GM23248 (cell line): Measurements from ENCODE around the gene SLC2A3. TPM values are rescaled to one million over a fixed set of nuclear protein-coding genes. Genes with fewer than 3 reads are reported as not detected.
A peak's percentile ranks its signal among the peaks of the same experiment; 100 is the strongest.
"Not testable (repeated sequence)": the region's sequence is repeated elsewhere in the genome, so short reads cannot be mapped to it uniquely, and the experiment has no call there.

Source experiments
- DNase-seq: peaks from one replicate; pipeline ENCODE4 v3.0.0-alpha.2; 2015
- H2AFZ ChIP-seq: fragments of 200-600 bp; sonication (generic); 2 replicates; pipeline ENCODE4 v1.6.1; 2016; ENCODE audit warnings: antibody characterized with exemption
- H3F3A ChIP-seq: fragments of 200-600 bp; sonication (generic); 2 replicates; pipeline ENCODE4 v1.6.1; 2016; ENCODE audit warnings: mild to moderate bottlenecking, antibody characterized with exemption, mixed run types; ENCODE audit not compliant: insufficient read depth
- H3K27ac ChIP-seq: fragments of 200-600 bp; sonication (generic); 2 replicates; pipeline ENCODE4 v1.5.1; 2016; ENCODE audit warnings: mild to moderate bottlenecking
- H3K27me3 ChIP-seq: fragments of 200-600 bp; sonication (generic); replicated peaks from 2 replicates; pipeline ENCODE4 v1.6.1; 2016; ENCODE audit warnings: mild to moderate bottlenecking; ENCODE audit not compliant: insufficient read depth
- H3K36me3 ChIP-seq: fragments of 200-600 bp; sonication (generic); 2 replicates; pipeline ENCODE4 v1.6.1; 2016; ENCODE audit warnings: low read depth, mild to moderate bottlenecking
- H3K4me1 ChIP-seq: fragments of 200-600 bp; sonication (generic); 2 replicates; pipeline ENCODE4 v1.6.1; 2016; ENCODE audit warnings: mild to moderate bottlenecking; ENCODE audit not compliant: insufficient read depth
- H3K4me2 ChIP-seq: fragments of 200-600 bp; sonication (generic); one replicate; pipeline ENCODE4 v1.6.1; 2016; ENCODE audit warnings: mild to moderate bottlenecking; ENCODE audit not compliant: unreplicated experiment
- H3K4me3 ChIP-seq: fragments of 200-600 bp; sonication (generic); 2 replicates; pipeline ENCODE4 v1.5.1; 2016; ENCODE audit warnings: mild to moderate bottlenecking
- H3K79me2 ChIP-seq: fragments of 200-600 bp; sonication (generic); 2 replicates; pipeline ENCODE4 v1.6.1; 2016; ENCODE audit warnings: mild to moderate bottlenecking; ENCODE audit not compliant: insufficient read depth
- H3K9ac ChIP-seq: fragments of 200-600 bp; sonication (generic); 2 replicates; pipeline ENCODE4 v1.6.1; 2016; ENCODE audit warnings: mild to moderate bottlenecking
- H3K9me2 ChIP-seq: fragments of 200-600 bp; sonication (generic); 2 replicates; pipeline ENCODE4 v1.6.1; 2016; ENCODE audit warnings: mixed run types, mild to moderate bottlenecking, moderate library complexity; ENCODE audit not compliant: insufficient read depth
- H3K9me3 ChIP-seq: fragments of 200-600 bp; sonication (generic); one replicate; pipeline ENCODE4 v1.6.1; 2017; ENCODE audit warnings: low read depth
- H4K20me1 ChIP-seq: fragments of 200-600 bp; sonication (generic); 2 replicates; pipeline ENCODE4 v1.6.0; 2016; ENCODE audit not compliant: insufficient read depth
- EZH2 ChIP-seq: fragments of 200-600 bp; sonication (generic); IDR thresholded peaks from 2 replicates; pipeline ENCODE4 v1.6.1; 2018; ENCODE audit warnings: antibody characterized with exemption, mild to moderate bottlenecking; ENCODE audit not compliant: insufficient read depth, poor library complexity, severe bottlenecking
- EZH2phosphoT487 ChIP-seq: fragments of 200-600 bp; sonication (generic); IDR thresholded peaks from 2 replicates; pipeline ENCODE4 v1.6.1; 2018; ENCODE audit warnings: antibody characterized with exemption, moderate library complexity, mild to moderate bottlenecking, low read depth; ENCODE audit not compliant: insufficient read depth
- WGBS, 2 experiments: methylation state at CpG; one replicate each; pipeline ENCODE4 v1.1.6; 2015 to 2017; ENCODE audit warnings: low lambda C conversion rate in 2 of 2, low coverage in 1 of 2; ENCODE audit errors: missing lambda C conversion rate in 2 of 2; 5-methylcytosine and 5-hydroxymethylcytosine counted together
- in situ Hi-C: fragments of 300-500 bp; cut with MboI; formaldehyde crosslinking; loops from 2 replicates; pipeline ENCODE4 v1.15.0; 2020
- polyA plus RNA-seq: library from polyadenylated mRNA; unstranded; fragments of >200 nt; fragmentation: Nextera tagmentation; extraction: Ambion mirVana; gene quantifications from 2 replicates; pipeline ENCODE4 v1.2.1, GENCODE V29; 2016
- total RNA-seq: library from RNA; depleted of rRNA; stranded (reverse); fragments of >200 nt; shearing (Covaris generic); gene quantifications from 2 replicates; pipeline ENCODE4 v1.2.3, GENCODE V29; 2014

The SLC2A3 gene
- total and polyA plus RNA-seq, 2 experiments from 2014 or later = 71.8 to 72.5 TPM

DNA sequence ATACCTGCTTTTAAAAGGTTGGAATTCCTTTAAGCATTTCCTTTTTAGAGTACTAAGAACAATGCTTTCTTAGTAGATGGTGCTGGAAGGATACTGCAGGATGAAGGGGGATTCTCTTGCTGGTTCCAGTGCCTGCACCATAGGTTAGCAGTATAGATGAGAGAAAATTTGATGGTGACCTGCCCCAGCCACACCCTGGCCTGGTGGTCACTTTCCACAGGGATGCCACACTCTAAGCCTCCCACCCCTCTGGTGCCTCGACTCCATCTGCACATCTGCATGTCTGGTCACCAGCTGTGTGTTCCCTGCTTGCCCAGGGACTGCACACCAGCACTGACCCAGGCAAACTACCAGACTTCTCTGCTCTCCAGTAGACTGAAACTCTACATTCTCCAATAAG is 19.1 kb downstream of the SLC2A3 start:
- H3K9me2 ChIP-seq = no peaks in the 10 kb centered on the region
- H3F3A ChIP-seq = peaks cover 44% of the 10 kb centered on the region
- peaks cover 43% of the 10 kb centered on the region for H3K36me3 ChIP-seq
- TF ChIP-seq EZH2 (no peak), EZH2phosphoT487 (no peak)
- H3K79me2 ChIP-seq = 0 out of 2 replicates have a peak, but pooled peaks cover 3% of the 10 kb centered on the region
- H3K4me3 ChIP-seq = no peak overlapping the region
- H2AFZ ChIP-seq = no peak overlapping the region
- no peak overlapping the region for H3K4me2 ChIP-seq
- H3K4me1 ChIP-seq = no peaks in the 10 kb centered on the region
- no peak for DNase-seq
- no peak overlapping the region for H3K27ac ChIP-seq
- in situ Hi-C loops = no loop called here
- 6 to 10% methylated on average over 1 of the region's 1 CpG for WGBS, 2 experiments
- no peaks in the 10 kb centered on the region for H3K9me3 ChIP-seq
- H3K27me3 ChIP-seq = no peaks in the 10 kb centered on the region
- no peak overlapping the region for H3K9ac ChIP-seq
- peaks cover 5% of the 10 kb centered on the region; the same call in 1 of the 2 replicates for H4K20me1 ChIP-seq

DNA sequence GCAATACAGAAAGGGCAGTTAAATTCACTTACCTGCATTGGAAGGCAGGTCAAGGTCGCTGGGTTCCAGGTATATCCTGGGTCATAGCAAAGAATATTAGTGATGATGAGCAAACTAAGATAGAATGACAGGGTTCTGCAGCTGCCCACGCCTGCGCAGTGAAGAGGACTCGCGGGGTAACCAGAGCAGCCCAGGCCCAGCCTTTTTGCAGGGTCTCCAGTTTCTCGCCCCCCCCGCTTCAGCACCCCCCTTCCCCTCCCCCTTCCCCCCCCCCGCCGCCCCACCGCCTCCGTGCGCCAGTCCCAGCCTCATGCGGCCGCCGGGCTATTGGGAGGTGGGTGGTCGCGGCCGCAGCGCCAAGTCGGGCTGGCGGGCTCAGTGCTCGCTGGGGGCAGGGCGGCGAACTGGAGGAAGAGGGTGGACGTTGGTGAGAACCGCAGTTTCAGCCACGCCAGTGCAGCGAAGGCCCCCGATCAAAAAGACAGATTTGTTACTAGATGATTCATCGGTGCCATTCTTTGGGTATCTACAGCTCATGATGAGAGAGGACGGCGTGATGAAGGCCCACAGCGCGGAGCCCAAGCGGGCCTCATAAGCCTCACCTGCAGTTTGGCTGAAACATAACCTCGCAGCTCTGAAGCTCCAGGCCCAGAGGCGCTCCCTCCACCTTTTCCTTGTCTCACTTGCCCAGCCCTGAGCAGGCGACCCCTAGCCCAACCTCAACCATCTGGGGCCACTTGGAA is 20.2 kb downstream of the SLC2A3 start:
- H3K4me3 ChIP-seq = no peak overlapping the region
- H3K4me1 ChIP-seq = no peaks in the 10 kb centered on the region
- no peak overlapping the region for H3K9ac ChIP-seq
- peaks cover 35% of the 10 kb centered on the region for H3F3A ChIP-seq
- H3K36me3 ChIP-seq = peaks cover 33% of the 10 kb centered on the region
- H2AFZ ChIP-seq = no peak overlapping the region
- no peaks in the 10 kb centered on the region for H3K9me3 ChIP-seq
- no peaks in the 10 kb centered on the region for H3K27me3 ChIP-seq
- no peak overlapping the region for H3K4me2 ChIP-seq
- TF ChIP-seq EZH2 (no peak), EZH2phosphoT487 (no peak)
- DNase-seq = no peak
- in situ Hi-C loops = no loop called here
- WGBS, 2 experiments = 61 to 68% methylated on average over 20 to 38 of the region's 38 CpGs
- H4K20me1 ChIP-seq = peaks cover 5% of the 10 kb centered on the region; the same call in 1 of the 2 replicates
- no peak overlapping the region for H3K27ac ChIP-seq
- no peaks in the 10 kb centered on the region for H3K9me2 ChIP-seq
- H3K79me2 ChIP-seq = no peaks in the 10 kb centered on the region

DNA sequence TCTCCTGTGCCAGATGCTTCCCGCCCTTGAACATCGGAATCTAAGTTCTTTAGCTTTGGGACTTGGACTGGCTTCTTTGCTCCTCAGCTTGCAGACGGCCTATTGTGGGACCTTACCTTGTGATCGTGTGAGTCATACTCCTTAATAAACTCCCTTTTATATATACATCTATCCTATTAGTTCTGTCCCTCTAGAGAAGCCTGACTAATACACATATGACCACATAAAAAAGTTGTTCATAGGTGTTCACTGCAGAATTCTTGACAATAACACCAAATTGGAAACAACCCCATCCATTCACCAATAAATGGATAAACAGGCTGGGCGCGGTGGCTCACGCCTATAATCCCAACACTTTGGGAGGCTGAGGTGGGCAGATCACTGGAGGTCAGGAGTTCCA is 25.9 kb downstream of the SLC2A3 start:
- in situ Hi-C loops = not testable (repeated sequence)

DNA sequence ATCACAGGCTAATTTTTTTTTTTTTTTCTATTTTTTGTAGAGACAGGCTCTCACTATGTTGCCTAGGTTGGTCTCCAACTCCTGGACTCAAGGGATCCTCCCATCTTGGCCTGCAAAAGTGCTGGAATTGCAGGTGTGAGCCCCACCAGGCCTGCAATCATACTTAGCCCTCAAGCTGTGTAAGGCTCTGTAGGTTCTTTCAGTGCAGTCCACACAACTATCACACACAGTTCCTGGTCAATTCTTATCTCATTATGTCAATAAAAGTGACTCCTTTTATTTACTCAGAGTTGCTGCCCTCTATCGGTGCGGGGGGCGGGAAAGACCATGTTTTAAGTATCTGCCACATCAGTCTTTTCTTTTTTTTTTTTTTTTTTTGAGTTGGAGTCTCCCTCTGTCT is 29.0 kb downstream of the SLC2A3 start:
- peaks cover 6% of the 10 kb centered on the region; the same call in 1 of the 2 replicates for H3K4me1 ChIP-seq
- H3K27me3 ChIP-seq = no peaks in the 10 kb centered on the region
- H3K4me2 ChIP-seq = no peak overlapping the region
- no peaks in the 10 kb centered on the region for H3K36me3 ChIP-seq
- H3K79me2 ChIP-seq = no peaks in the 10 kb centered on the region
- WGBS, 2 experiments = 24 to 30% methylated on average over 3 of the region's 3 CpGs
- no peak overlapping the region for H3K9ac ChIP-seq
- no peaks in the 10 kb centered on the region for H3K9me2 ChIP-seq
- no peak overlapping the region for H3K27ac ChIP-seq
- H4K20me1 ChIP-seq = no peaks in the 10 kb centered on the region
- H3F3A ChIP-seq = no peaks in the 10 kb centered on the region
- peak; percentile 52 for DNase-seq
- TF ChIP-seq EZH2phosphoT487 (no peak), EZH2 (no peak)
- no peak overlapping the region for H3K4me3 ChIP-seq
- in situ Hi-C loops = no loop called here
- no peak overlapping the region for H2AFZ ChIP-seq
- H3K9me3 ChIP-seq = no peaks in the 10 kb centered on the region

More for the DNA sequence above, 25.9 kb downstream of the SLC2A3 start:
- H3K79me2 ChIP-seq, H3K4me1 ChIP-seq, H3K9ac ChIP-seq, H3K4me3 ChIP-seq, H3F3A ChIP-seq, H3K9me3 ChIP-seq, H3K9me2 ChIP-seq, H3K27me3 ChIP-seq, H3K4me2 ChIP-seq, H2AFZ ChIP-seq, H4K20me1 ChIP-seq, H3K27ac ChIP-seq, H3K36me3 ChIP-seq, DNase-seq: not testable (repeated sequence)
- WGBS, 2 experiments = 80 to 83% methylated on average over 7 of the region's 7 CpGs

DNA sequence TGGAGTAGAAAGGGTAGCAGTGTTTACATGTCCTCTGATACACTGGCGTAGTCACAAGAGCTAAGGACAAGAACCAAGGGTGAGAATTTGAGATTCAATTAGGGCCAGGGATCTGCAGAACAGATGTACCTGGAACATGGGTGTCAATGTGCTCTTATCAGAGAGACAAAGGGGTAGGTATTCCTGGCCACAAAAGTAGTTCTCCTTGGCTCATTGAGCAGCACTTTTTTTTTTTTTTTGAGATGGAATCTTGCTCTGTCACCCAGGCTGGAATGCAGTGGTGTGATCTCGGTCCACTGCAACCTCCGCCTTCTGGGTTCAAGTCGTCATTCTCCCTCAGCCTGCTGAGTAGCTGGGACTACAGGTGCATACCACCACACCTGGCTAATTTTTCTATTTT is 29.7 kb downstream of the SLC2A3 start:
- H3K27ac ChIP-seq, H3K9ac ChIP-seq, H3K79me2 ChIP-seq, DNase-seq, H3K4me1 ChIP-seq, H3K4me3 ChIP-seq, H3K36me3 ChIP-seq, H4K20me1 ChIP-seq, H3F3A ChIP-seq, H3K9me2 ChIP-seq, in situ Hi-C loops, H3K27me3 ChIP-seq, H3K9me3 ChIP-seq, H2AFZ ChIP-seq, H3K4me2 ChIP-seq: not testable (repeated sequence)
- WGBS, 2 experiments = 67 to 74% methylated on average over 4 of the region's 4 CpGs

- H3K27ac ChIP-seq, H4K20me1 ChIP-seq, H3K4me1 ChIP-seq, H3K9ac ChIP-seq, in situ Hi-C loops, H3K4me3 ChIP-seq, H3K27me3 ChIP-seq, DNase-seq, H3K9me2 ChIP-seq, H3K36me3 ChIP-seq, H3F3A ChIP-seq, H3K79me2 ChIP-seq, H3K9me3 ChIP-seq: not testable (repeated sequence)
- peak overlapping the region; percentile 20 for H3K4me2 ChIP-seq
- H2AFZ ChIP-seq = peak overlapping the region; percentile 46; the same call in 1 of the 2 replicates
- 33 to 43% methylated on average over 2 to 3 of the region's 5 CpGs for WGBS, 2 experiments
Measured at GRCh38 chr12:7905600-7906125, 30.3 kb downstream of the SLC2A3 start.
